Measurements from ENCODE around the gene TNPO1. TPM values are rescaled to one million over a fixed set of nuclear protein-coding genes. Genes with fewer than 3 reads are reported as not detected.
A peak's percentile ranks its signal among the peaks of the same experiment; 100 is the strongest.

TNPO1 gene
- total and polyA plus RNA-seq, 9 of the 15 experiments (the other 6 are each of a cell fraction or from before 2014, with no cell fraction given), result 20.8 to 176 (median 97.9) TPM

- TF ChIP-seq ZBTB17 (CRISPR knock-in tag; IDR thresholded peaks at IDR 0.05) (no peak), ZNF830 (CRISPR knock-in tag; IDR thresholded peaks at IDR 0.05) (no peak), NFIX (CRISPR knock-in tag; IDR thresholded peaks at IDR 0.05; ENCODE audit: low read depth) (no peak), PKNOX1 (IDR thresholded peaks at IDR 0.05) (peak; percentile 75), HLTF (IDR thresholded peaks at IDR 0.05) (no peak), STAG1 (CRISPR knock-in tag; IDR thresholded peaks at IDR 0.05; ENCODE audit: borderline replicate concordance) (no peak), MEIS2 (IDR thresholded peaks at IDR 0.05; ENCODE audit: partially characterized antibody) (peak; percentile 91), EGR1 (conservative IDR thresholded peaks at IDR 0.05) (no peak), PBX2 (CRISPR knock-in tag; IDR thresholded peaks at IDR 0.05; ENCODE audit: low read depth) (no peak), PBX2 (tag; conservative IDR thresholded peaks at IDR 0.05; ENCODE audit: low read depth) (peak; percentile 85), MTA1 (IDR thresholded peaks at IDR 0.05; ENCODE audit: borderline replicate concordance) (no peak), EHMT2 (IDR thresholded peaks at IDR 0.05) (0 out of 2 replicates have a peak, but pooled peaks have one; percentile 18)
Observed at GRCh38 chr5:72947498-72947897, 131.0 kb downstream of the TNPO1 start (continued).
